Thoracic aorta (tissue), 2 donors: ENCODE results near the gene KCNIP2. TPM values are rescaled to one million over a fixed set of nuclear protein-coding genes. Genes with fewer than 3 reads are reported as not detected.

Experiments used
- ATAC-seq: fragments of 150-250 bp; one replicate; pipeline ENCODE4 v1.8.0; 2017; ENCODE audit warnings: low read depth; ENCODE audit not compliant: insufficient number of reproducible peaks, low FRiP score
- DNase-seq: peaks from one replicate; pipeline ENCODE4 v3.0.0-alpha.2; 2020; ENCODE audit warnings: low spot score
- H3K27ac ChIP-seq, 2 donors: fragments of 200-600 bp; sonication (generic); 1 replicate in 1 of 2; 2 replicates in 1 of 2; pipeline ENCODE4 v1.5.1; 2016; ENCODE audit warnings: mild to moderate bottlenecking in 2 of 2, moderate library complexity in 2 of 2
- H3K27me3 ChIP-seq: fragments of 200-600 bp; sonication (generic); replicated peaks from 2 replicates; pipeline ENCODE4 v1.6.0; 2016; ENCODE audit warnings: mild to moderate bottlenecking; ENCODE audit not compliant: insufficient read depth
- H3K36me3 ChIP-seq: fragments of 200-600 bp; sonication (generic); one replicate; pipeline ENCODE4 v1.5.1; 2016
- H3K4me1 ChIP-seq, 2 donors: fragments of 200-600 bp; sonication (generic); 1 replicate in 1 of 2; 2 replicates in 1 of 2; pipeline versions ENCODE4 v1.5.1 to v1.6.0; 2016; ENCODE audit warnings: low read depth in 2 of 2, mild to moderate bottlenecking in 1 of 2; ENCODE audit not compliant: control insufficient read depth in 1 of 2
- H3K4me3 ChIP-seq: fragments of 200-600 bp; sonication (generic); 2 replicates; pipeline ENCODE4 v1.5.1; 2016; ENCODE audit warnings: mild to moderate bottlenecking
- H3K9me3 ChIP-seq: fragments of 200-600 bp; sonication (generic); 2 replicates; pipeline ENCODE4 v1.5.1; 2016
- CTCF ChIP-seq: fragments of 200-600 bp; sonication (generic); IDR thresholded peaks from one replicate; pipeline ENCODE4 v1.5.1; 2019; ENCODE audit warnings: antibody characterized with exemption
- total RNA-seq, 2 donors: library from RNA; depleted of rRNA; stranded (reverse); fragments of >200 nt; gene quantifications; one replicate each; pipeline versions ENCODE4 v1.1.0 to v1.2.3, GENCODE V29; 2016

The KCNIP2 gene
- total RNA-seq, 2 donors from 2014 or later = 1.1 to 1.2 TPM

GRCh38 chr10:101848894-101849351 lies 5.3 kb upstream of the KCNIP2 start:
- Histone ChIP-seq H3K4me1 (peaks cover 0 to 14% of the 10 kb centered on the region in 2 donors), H3K4me3 (no peak overlapping the region), H3K27ac (no peak overlapping the region), H3K36me3 (peaks cover 11% of the 10 kb centered on the region), H3K9me3 (no peaks in the 10 kb centered on the region), H3K27me3 (no peaks in the 10 kb centered on the region)
- no peak for DNase-seq
- no peak for ATAC-seq
- TF ChIP-seq CTCF = no peak

- DNase-seq = no peak
- peaks cover 11% of the 10 kb centered on the region for H3K36me3 ChIP-seq
These were observed 4.8 kb upstream of the KCNIP2 start for GRCh38 chr10:101848408-101848807.

GRCh38 chr10:101845893-101846292 lies 2.3 kb upstream of the KCNIP2 start:
- Histone ChIP-seq H3K27me3 (no peaks in the 10 kb centered on the region), H3K4me3 (no peak overlapping the region), H3K9me3 (no peaks in the 10 kb centered on the region), H3K36me3 (peaks cover 11% of the 10 kb centered on the region), H3K27ac (no peak overlapping the region), H3K4me1 (peaks cover 1 to 9% of the 10 kb centered on the region in 2 donors)
- TF ChIP-seq CTCF = no peak
- no peak for DNase-seq
- no peak for ATAC-seq

More at GRCh38 chr10:101848408-101848807, 4.8 kb upstream of the KCNIP2 start:
- H3K4me1 ChIP-seq = peaks cover 0 to 14% of the 10 kb centered on the region in 2 donors
- no peaks in the 10 kb centered on the region for H3K27me3 ChIP-seq
- H3K9me3 ChIP-seq = no peaks in the 10 kb centered on the region
- H3K27ac ChIP-seq = no peak overlapping the region
- no peak overlapping the region for H3K4me3 ChIP-seq
- no peak for ATAC-seq
- TF ChIP-seq CTCF = no peak

- peaks cover 6 to 24% of the 10 kb centered on the region in 2 donors for H3K4me1 ChIP-seq
These were observed 1.8 kb downstream of the KCNIP2 start for GRCh38 chr10:101841826-101842225.

More at GRCh38 chr10:101841826-101842225, 1.8 kb downstream of the KCNIP2 start:
- no peak overlapping the region for H3K4me3 ChIP-seq
- no peak overlapping the region for H3K27ac ChIP-seq
- H3K9me3 ChIP-seq = no peaks in the 10 kb centered on the region
- H3K27me3 ChIP-seq = no peaks in the 10 kb centered on the region
- TF ChIP-seq CTCF = no peak
- ATAC-seq (no peak), DNase-seq (no peak)
- H3K36me3 ChIP-seq = peaks cover 2% of the 10 kb centered on the region
